Measurements from ENCODE around the gene PCDHB5.
"Not testable (repeated sequence)": the region's sequence is repeated elsewhere in the genome, so short reads cannot be mapped to it uniquely, and the experiment has no call there.

The PCDHB5 gene

DNA sequence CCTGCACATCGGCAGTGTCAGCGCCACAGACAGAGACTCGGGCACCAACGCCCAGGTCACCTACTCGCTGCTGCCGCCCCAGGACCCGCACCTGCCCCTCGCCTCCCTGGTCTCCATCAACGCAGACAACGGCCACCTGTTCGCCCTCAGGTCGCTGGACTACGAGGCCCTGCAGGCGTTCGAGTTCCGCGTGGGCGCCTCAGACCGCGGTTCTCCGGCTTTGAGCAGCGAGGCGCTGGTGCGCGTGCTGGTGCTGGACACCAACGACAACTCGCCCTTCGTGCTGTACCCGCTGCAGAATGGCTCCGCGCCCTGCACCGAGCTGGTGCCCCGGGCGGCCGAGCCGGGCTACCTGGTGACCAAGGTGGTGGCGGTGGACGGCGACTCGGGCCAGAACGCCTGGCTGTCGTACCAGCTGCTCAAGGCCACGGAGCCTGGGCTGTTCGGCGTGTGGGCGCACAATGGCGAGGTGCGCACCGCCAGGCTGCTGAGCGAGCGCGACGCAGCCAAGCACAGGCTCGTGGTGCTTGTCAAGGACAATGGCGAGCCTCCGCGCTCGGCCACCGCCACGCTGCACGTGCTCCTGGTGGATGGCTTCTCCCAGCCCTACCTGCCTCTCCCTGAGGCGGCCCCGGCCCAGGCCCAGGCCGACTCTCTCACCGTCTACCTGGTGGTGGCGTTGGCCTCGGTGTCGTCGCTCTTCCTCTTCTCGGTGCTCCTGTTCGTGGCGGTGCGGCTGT is 11.4 kb upstream of the PCDHB5 start:
- not testable (repeated sequence) for H3K27ac Mint-ChIP-seq; H3K9me3 Mint-ChIP-seq; H3K27me3 Mint-ChIP-seq; ATAC-seq (ENCODE audit: low read depth); DNase-seq (ENCODE audit: low spot score in 2 of 2); H3K4me3 Mint-ChIP-seq; H3K4me1 Mint-ChIP-seq; H3K36me3 Mint-ChIP-seq

GRCh38 chr5:141127305-141127704 is 7.7 kb upstream of the PCDHB5 start:
- ATAC-seq (ENCODE audit: low read depth): no peak
- Mint-ChIP-seq H3K36me3 (no peaks in the 10 kb centered on the region), H3K27me3 (no peaks in the 10 kb centered on the region), H3K27ac (no peak overlapping the region), H3K4me3 (no peak overlapping the region), H3K4me1 (no peaks in the 10 kb centered on the region), H3K9me3 (peaks cover 4% of the 10 kb centered on the region)
- no peak for DNase-seq (ENCODE audit: low spot score in 2 of 2)

GRCh38 chr5:141135718-141136266 is 786 bp downstream of the PCDHB5 start:
- no peak overlapping the region for H3K27ac Mint-ChIP-seq
- H3K4me3 Mint-ChIP-seq: no peak overlapping the region

GRCh38 chr5:141137346-141137745 is 2.3 kb downstream of the PCDHB5 start:
- not testable (repeated sequence) for H3K36me3 Mint-ChIP-seq; H3K4me3 Mint-ChIP-seq; DNase-seq (ENCODE audit: low spot score in 2 of 2); ATAC-seq (ENCODE audit: low read depth); H3K27ac Mint-ChIP-seq; H3K4me1 Mint-ChIP-seq; H3K27me3 Mint-ChIP-seq
- peaks cover 13% of the 10 kb centered on the region for H3K9me3 Mint-ChIP-seq

More at GRCh38 chr5:141135718-141136266, 786 bp downstream of the PCDHB5 start:
- no peaks in the 10 kb centered on the region for H3K4me1 Mint-ChIP-seq
- H3K27me3 Mint-ChIP-seq: peaks cover 2% of the 10 kb centered on the region
- ATAC-seq (ENCODE audit: low read depth): no peak
- peaks cover 15% of the 10 kb centered on the region for H3K9me3 Mint-ChIP-seq
- peaks cover 3% of the 10 kb centered on the region for H3K36me3 Mint-ChIP-seq
- DNase-seq (ENCODE audit: low spot score in 2 of 2): no peak

GRCh38 chr5:141149812-141150211 is 14.8 kb downstream of the PCDHB5 start, which contains the start of gene PCDHB6:
TSS of gene PCDHB6 (plus strand) at chr5:141150057. CDS start at chr5:141150258, 201 bp downstream.
- no peak for ATAC-seq (ENCODE audit: low read depth)
- H3K27ac Mint-ChIP-seq: no peak within 1 kb of the TSS
- peaks cover 3% of the 10 kb centered on the region for H3K36me3 Mint-ChIP-seq
- peaks cover 1% of the 10 kb centered on the region for H3K9me3 Mint-ChIP-seq
- H3K27me3 Mint-ChIP-seq: no peaks in the 10 kb centered on the region
- H3K4me1 Mint-ChIP-seq: peaks cover 2% of the 10 kb centered on the region
- H3K4me3 Mint-ChIP-seq: no peak within 1 kb of the TSS
- no peak for DNase-seq (ENCODE audit: low spot score in 2 of 2)

DNA sequence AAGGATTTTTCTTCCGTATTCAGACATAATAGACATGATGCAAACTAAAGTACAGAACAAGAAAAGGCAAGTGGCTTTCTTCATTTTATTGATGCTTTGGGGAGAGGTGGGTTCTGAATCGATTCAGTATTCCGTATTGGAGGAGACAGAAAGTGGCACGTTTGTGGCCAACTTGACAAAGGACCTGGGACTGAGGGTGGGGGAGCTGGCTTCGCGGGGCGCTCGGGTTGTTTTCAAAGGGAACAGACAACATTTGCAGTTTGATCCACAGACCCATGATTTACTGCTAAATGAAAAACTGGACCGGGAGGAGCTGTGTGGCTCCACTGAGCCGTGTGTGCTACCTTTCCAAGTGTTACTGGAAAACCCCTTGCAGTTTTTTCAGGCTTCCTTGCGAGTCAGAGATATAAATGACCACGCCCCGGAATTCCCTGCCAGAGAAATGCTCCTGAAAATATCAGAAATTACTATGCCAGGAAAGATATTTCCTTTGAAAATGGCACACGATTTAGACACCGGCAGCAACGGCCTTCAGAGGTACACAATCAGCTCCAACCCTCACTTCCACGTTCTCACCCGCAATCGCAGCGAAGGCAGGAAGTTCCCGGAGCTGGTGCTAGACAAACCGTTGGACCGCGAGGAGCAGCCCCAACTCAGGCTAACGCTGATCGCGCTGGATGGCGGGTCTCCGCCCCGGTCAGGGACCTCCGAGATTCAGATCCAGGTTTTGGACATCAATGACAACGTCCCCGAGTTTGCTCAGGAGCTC is 15.4 kb downstream of the PCDHB5 start:
- DNase-seq (ENCODE audit: low spot score in 2 of 2) (no peak), ATAC-seq (ENCODE audit: low read depth) (no peak)
- Mint-ChIP-seq H3K4me3 (no peak overlapping the region), H3K9me3 (peaks cover 1% of the 10 kb centered on the region), H3K4me1 (peaks cover 2% of the 10 kb centered on the region), H3K27me3 (no peaks in the 10 kb centered on the region), H3K36me3 (peaks cover 3% of the 10 kb centered on the region), H3K27ac (no peak overlapping the region)

DNA sequence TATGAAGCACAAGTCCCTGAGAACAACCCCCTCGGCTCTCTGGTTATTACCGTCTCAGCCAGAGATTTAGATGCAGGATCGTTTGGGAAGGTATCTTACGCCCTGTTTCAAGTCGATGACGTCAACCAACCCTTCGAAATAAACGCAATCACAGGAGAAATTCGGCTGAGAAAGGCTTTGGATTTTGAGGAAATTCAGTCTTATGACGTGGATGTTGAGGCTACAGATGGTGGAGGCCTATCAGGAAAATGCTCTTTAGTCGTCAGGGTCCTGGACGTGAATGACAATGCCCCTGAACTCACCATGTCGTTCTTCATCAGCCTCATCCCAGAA is 16.0 kb downstream of the PCDHB5 start:
- Mint-ChIP-seq H3K4me3 (no peak overlapping the region), H3K4me1 (peaks cover 2% of the 10 kb centered on the region), H3K27me3 (no peaks in the 10 kb centered on the region), H3K9me3 (peaks cover 1% of the 10 kb centered on the region), H3K36me3 (peaks cover 3% of the 10 kb centered on the region), H3K27ac (no peak overlapping the region)
- ATAC-seq (ENCODE audit: low read depth) (no peak), DNase-seq (ENCODE audit: low spot score in 2 of 2) (no peak)

GRCh38 chr5:141151632-141152031 is 16.6 kb downstream of the PCDHB5 start:
- H3K4me1 Mint-ChIP-seq; H3K36me3 Mint-ChIP-seq; H3K9me3 Mint-ChIP-seq; H3K4me3 Mint-ChIP-seq; ATAC-seq (ENCODE audit: low read depth); DNase-seq (ENCODE audit: low spot score in 2 of 2); H3K27ac Mint-ChIP-seq; H3K27me3 Mint-ChIP-seq: not testable (repeated sequence)

DNA sequence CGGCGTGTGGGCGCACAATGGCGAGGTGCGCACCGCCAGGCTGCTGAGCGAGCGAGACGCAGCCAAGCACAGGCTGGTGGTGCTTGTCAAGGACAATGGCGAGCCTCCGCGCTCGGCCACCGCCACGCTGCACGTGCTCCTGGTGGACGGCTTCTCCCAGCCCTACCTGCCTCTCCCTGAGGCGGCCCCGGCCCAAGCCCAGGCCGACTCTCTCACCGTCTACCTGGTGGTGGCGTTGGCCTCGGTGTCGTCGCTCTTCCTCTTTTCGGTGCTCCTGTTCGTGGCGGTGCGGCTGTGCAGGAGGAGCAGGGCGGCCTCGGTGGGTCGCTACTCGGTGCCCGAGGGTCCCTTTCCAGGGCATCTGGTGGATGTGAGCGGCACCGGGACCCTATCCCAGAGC is 17.1 kb downstream of the PCDHB5 start:
- DNase-seq (ENCODE audit: low spot score in 2 of 2); ATAC-seq (ENCODE audit: low read depth); H3K36me3 Mint-ChIP-seq; H3K4me1 Mint-ChIP-seq; H3K9me3 Mint-ChIP-seq; H3K27me3 Mint-ChIP-seq; H3K27ac Mint-ChIP-seq; H3K4me3 Mint-ChIP-seq: not testable (repeated sequence)

DNA sequence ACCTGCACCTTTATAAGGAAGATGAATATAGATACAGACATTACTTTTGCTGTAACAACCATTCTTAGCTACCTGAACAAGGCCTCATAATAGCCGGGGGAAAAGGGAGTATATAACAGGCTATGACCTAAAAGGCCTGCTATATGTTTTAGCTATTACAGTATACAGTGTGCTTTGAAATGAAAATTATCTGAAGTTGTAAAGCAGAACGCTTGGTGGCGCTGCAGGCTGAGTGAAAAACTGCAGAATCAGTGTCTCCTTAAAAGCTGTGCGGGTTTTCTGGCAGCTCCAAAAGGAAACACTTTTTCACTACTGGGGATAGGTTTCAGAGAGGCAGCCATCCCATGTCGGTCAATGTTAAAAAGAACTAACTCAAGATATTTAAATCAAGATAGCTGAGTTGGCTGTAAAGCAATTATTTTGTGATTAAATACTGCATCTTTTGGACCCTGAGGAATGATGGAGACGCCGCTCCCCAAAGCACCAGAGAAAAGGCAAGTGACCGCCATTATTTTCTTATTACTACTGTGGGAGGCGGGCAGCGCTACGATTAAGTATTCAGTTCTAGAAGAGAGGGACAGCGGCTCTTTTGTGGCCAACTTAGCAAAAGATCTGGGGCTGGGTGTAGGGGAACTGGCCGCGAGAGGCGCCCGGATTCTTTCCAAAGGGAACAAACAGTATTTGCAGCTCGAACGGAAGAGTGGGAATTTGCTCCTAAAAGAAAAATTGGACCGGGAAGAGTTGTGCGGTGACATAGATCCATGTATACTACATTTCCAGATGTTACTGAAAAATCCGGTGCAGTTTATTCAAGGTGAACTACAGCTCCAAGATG is 20.8 kb downstream of the PCDHB5 start:
- Mint-ChIP-seq H3K27me3 (peaks cover 1% of the 10 kb centered on the region), H3K27ac (no peak overlapping the region), H3K9me3 (peaks cover 3% of the 10 kb centered on the region), H3K4me1 (no peaks in the 10 kb centered on the region), H3K4me3 (no peak overlapping the region), H3K36me3 (peaks cover 1% of the 10 kb centered on the region)
- no peak for DNase-seq (ENCODE audit: low spot score in 2 of 2)
- no peak for ATAC-seq (ENCODE audit: low read depth)

GRCh38 chr5:141157356-141157755 is 22.4 kb downstream of the PCDHB5 start:
- not testable (repeated sequence) for ATAC-seq (ENCODE audit: low read depth); H3K9me3 Mint-ChIP-seq; H3K36me3 Mint-ChIP-seq; H3K4me1 Mint-ChIP-seq; H3K27me3 Mint-ChIP-seq; DNase-seq (ENCODE audit: low spot score in 2 of 2); H3K27ac Mint-ChIP-seq; H3K4me3 Mint-ChIP-seq

DNA sequence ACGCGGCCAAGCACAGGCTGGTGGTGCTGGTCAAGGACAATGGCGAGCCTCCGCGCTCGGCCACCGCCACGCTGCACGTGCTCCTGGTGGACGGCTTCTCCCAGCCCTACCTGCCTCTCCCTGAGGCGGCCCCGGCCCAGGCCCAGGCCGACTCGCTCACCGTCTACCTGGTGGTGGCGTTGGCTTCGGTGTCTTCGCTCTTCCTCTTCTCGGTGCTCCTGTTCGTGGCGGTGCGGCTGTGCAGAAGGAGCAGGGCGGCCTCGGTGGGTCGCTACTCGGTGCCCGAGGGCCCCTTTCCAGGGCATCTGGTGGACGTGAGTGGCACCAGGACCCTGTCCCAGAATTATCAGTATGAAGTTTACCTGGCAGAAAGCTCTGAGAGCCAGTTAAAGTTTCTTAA is 22.9 kb downstream of the PCDHB5 start:
- H3K27me3 Mint-ChIP-seq; ATAC-seq (ENCODE audit: low read depth); H3K9me3 Mint-ChIP-seq; H3K27ac Mint-ChIP-seq; H3K4me3 Mint-ChIP-seq; H3K4me1 Mint-ChIP-seq; H3K36me3 Mint-ChIP-seq; DNase-seq (ENCODE audit: low spot score in 2 of 2): not testable (repeated sequence)

GRCh38 chr5:141172381-141173204 is 37.6 kb downstream of the PCDHB5 start, which contains the start of gene PCDHB7:
TSS of gene PCDHB7 (plus strand) at chr5:141172644. CDS start at chr5:141172836, 192 bp downstream.
- H3K27me3 Mint-ChIP-seq: peaks cover 6% of the 10 kb centered on the region
- H3K36me3 Mint-ChIP-seq: peaks cover 2% of the 10 kb centered on the region
- peak within 1 kb of the TSS; percentile 3 for H3K27ac Mint-ChIP-seq
- DNase-seq (ENCODE audit: low spot score in 2 of 2) (no peak), ATAC-seq (ENCODE audit: low read depth) (no peak)
- H3K9me3 Mint-ChIP-seq: peaks cover 4% of the 10 kb centered on the region
- peaks cover 3% of the 10 kb centered on the region for H3K4me1 Mint-ChIP-seq
- no peak within 1 kb of the TSS for H3K4me3 Mint-ChIP-seq
